Activated B cell treated with CpG ODN at 0.5 μM for 24 hours (primary cell): ENCODE measurements around the gene NAT16. TPM values are rescaled to one million over a fixed set of nuclear protein-coding genes. Genes with fewer than 3 reads are reported as not detected.

Experiments used
- ATAC-seq: fragments of 200-7000 bp; cut with Tn5 transposase; one replicate; pipeline ENCODE4 v1.10.0; 2021; ENCODE audit warnings: low read depth, mild to moderate bottlenecking, moderate library complexity
- CTCF ChIA-PET: fragments of 350-600 bp; sonication (Branson Sonifier 250); formaldehyde crosslinking; loops from one replicate; lab custom pipeline; 2021; ENCODE audit warnings: antibody characterized with exemption; lab: Charles Lee
- POLR2A ChIA-PET: fragments of 350-600 bp; sonication (Branson Sonifier 250); formaldehyde crosslinking; loops from one replicate; lab custom pipeline; 2021; ENCODE audit warnings: antibody characterized with exemption; lab: Charles Lee
- DNase-seq: peaks from one replicate; pipeline ENCODE4 v3.0.0; 2022
- H3K27ac Mint-ChIP-seq: one replicate; pipeline ENCODE4 v1.8.0; 2020; ENCODE audit warnings: mixed read lengths
- H3K27me3 Mint-ChIP-seq: one replicate; pipeline ENCODE4 v1.8.0; 2021; ENCODE audit warnings: mixed read lengths
- H3K36me3 Mint-ChIP-seq: one replicate; pipeline ENCODE4 v1.8.0; 2021; ENCODE audit warnings: low read depth, mixed read lengths
- H3K4me1 Mint-ChIP-seq: one replicate; pipeline ENCODE4 v1.8.0; 2021; ENCODE audit warnings: mixed read lengths
- H3K4me3 Mint-ChIP-seq: one replicate; pipeline ENCODE4 v1.8.0; 2020; ENCODE audit warnings: mild to moderate bottlenecking, mixed read lengths
- H3K9me3 Mint-ChIP-seq: one replicate; pipeline ENCODE4 v1.8.0; 2020; ENCODE audit warnings: mixed read lengths
- intact Hi-C: fragments of 100-400 bp; cut with micrococcal nuclease; formaldehyde crosslinking; loops from one replicate; pipeline ENCODE4 v1.15.1; 2024
- total RNA-seq: library from RNA; stranded (reverse); gene quantifications from 2 replicates; pipeline ENCODE4 v1.2.3, GENCODE V29; 2022
- TF ChIP-seq, protein P1 (sequence below): fragments of 200-600 bp; IDR thresholded peaks from one replicate; pipeline ENCODE4 v1.8.0; 2022; ENCODE audit warnings: antibody characterized with exemption, mild to moderate bottlenecking

NAT16 gene
- total RNA-seq, 1 donor from 2014 or later, result not detected

DNA sequence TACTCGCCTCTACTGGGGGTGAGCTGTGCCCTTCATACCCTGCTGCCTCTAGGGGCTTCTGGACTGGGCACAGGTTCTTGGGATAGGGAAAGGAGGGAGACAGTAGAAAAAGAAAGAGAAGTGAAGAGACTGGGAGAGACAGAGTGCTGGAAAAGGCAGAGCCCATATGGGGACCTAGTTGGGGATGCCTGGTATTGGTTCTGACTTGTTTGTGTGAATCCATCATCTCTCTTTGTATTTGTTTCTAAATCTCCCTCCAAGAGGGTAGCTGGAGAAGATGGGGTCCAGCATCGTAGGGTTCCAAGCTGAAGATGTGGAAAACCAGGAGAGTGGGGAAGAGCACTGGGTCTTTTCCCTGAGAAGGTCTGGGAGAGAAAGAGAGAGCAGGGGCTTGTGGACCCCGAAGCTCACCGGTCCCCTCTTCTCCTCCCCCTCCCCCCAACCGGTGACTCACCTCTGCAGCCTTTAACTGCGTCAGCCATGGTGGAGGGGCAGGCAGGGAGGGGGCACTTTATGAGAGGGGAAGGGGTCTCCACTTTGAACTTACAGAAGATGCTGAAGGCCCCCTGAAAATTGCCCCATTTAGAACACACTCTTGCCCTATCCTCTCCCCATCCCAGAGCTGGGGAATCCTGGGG is 11.6 kb downstream of the NAT16 start:
- ChIA-PET CTCF (interaction anchor here (0.9 kb wide), 1 partner anchor 24 kb away, joined by 3 read pairs; no protein-coding TSS in a partner anchor), POLR2A (interaction anchor here (0.5 kb wide), 1 partner anchor 84 kb away, joined by 4 read pairs; no protein-coding TSS in a partner anchor)
- Mint-ChIP-seq H3K4me1 (peaks cover 66% of the 10 kb centered on the region), H3K4me3 (no peak overlapping the region), H3K27me3 (peaks cover 61% of the 10 kb centered on the region), H3K36me3 (peaks cover 1% of the 10 kb centered on the region), H3K9me3 (no peaks in the 10 kb centered on the region), H3K27ac (no peak overlapping the region)
- intact Hi-C loops, result loop anchor here (1.0 kb wide), 1 partner anchor 24 kb away; no protein-coding TSS in a partner anchor
- DNase-seq (no peak), ATAC-seq (no peak)
- TF ChIP-seq, protein P1, sequence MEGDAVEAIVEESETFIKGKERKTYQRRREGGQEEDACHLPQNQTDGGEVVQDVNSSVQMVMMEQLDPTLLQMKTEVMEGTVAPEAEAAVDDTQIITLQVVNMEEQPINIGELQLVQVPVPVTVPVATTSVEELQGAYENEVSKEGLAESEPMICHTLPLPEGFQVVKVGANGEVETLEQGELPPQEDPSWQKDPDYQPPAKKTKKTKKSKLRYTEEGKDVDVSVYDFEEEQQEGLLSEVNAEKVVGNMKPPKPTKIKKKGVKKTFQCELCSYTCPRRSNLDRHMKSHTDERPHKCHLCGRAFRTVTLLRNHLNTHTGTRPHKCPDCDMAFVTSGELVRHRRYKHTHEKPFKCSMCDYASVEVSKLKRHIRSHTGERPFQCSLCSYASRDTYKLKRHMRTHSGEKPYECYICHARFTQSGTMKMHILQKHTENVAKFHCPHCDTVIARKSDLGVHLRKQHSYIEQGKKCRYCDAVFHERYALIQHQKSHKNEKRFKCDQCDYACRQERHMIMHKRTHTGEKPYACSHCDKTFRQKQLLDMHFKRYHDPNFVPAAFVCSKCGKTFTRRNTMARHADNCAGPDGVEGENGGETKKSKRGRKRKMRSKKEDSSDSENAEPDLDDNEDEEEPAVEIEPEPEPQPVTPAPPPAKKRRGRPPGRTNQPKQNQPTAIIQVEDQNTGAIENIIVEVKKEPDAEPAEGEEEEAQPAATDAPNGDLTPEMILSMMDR, result no peak

DNA sequence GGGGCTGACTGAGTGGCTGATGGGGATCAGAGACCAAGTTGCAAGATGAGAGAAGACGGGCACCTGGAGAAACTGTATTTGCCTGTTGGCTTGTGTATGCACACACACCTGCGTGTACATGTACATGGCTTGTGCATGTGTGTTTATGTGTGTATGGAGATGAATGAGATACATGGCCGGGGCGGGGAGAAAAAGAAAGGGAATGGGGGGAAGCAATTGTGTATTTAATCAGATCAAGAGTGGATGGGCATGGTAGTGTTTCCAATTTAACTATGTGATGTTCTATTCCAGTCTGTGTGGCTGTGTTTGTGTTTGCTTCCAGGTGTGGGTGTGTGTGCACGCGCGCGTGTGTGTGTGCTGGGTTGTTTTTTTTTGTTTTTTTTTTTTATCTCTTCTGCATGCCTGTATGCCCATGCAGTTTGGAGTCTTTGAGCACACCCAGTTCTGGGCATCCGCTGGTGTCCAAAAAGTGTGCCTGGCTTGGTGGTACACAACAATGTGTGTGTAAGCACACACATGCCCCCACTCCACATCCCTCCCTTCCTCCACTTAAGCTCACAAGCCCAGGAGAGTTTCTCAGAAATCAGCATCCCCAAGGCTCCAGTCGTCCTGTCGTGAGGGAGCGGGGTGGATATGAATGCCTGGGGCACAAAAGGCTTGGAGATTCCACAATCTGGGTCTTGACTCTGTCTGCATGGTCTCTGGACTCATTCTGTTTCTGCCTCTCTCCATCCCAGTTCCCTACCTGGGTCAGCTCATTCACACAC is 12.3 kb downstream of the NAT16 start:
- Mint-ChIP-seq H3K4me1 (peaks cover 62% of the 10 kb centered on the region), H3K27me3 (peaks cover 60% of the 10 kb centered on the region), H3K36me3 (peaks cover 1% of the 10 kb centered on the region), H3K4me3 (no peak overlapping the region), H3K27ac (no peak overlapping the region), H3K9me3 (no peaks in the 10 kb centered on the region)
- no peak for DNase-seq
- intact Hi-C loops, result no loop called here
- ChIA-PET POLR2A (interaction anchor here (0.5 kb wide), 1 partner anchor 83 kb away, joined by 4 read pairs; no protein-coding TSS in a partner anchor), CTCF (interaction anchor here (0.9 to 1.1 kb wide), 2 partner anchors 23 to 24 kb away, joined by 3 read pairs; no protein-coding TSS in a partner anchor)
- TF ChIP-seq, protein P1, result no peak
- ATAC-seq, result no peak

DNA sequence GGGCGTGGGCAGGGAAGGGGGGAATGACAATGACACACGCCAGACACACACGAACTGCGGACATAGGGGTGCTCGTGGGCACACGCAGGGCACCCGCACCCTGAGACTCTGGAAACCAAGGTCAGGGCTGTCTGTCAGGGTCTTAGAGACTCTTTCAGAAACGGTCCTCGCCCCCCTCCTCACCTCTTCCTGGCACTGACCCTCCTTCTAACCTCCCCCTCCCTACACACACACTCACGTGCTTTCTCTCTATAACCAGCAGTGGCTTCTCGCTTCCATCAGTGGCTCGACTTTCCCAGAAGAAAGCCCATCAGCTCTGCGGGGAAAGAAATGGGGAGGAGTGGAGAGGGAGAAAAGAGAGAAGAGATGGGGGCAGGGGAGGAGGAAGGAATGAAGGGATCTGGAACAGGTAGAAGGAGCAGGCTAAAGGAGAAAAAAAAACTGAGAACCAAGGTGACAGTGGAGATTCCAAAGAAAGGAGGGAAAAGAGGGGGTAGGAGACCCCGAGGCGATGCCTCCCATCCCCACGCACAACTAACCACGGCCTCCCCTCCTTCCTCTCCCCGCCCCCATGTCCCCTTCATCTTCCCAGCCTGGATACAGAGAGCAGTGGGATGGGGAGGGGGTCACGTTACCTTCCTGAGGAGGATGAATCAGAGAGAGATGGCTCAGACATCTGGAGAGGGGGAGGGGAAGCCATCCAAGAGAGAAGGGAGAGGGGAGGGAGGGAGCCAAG is 13.0 kb downstream of the NAT16 start:
- no peak overlapping the region for H3K4me3 Mint-ChIP-seq
- DNase-seq, result no peak
- TF ChIP-seq, protein P1, result no peak

DNA sequence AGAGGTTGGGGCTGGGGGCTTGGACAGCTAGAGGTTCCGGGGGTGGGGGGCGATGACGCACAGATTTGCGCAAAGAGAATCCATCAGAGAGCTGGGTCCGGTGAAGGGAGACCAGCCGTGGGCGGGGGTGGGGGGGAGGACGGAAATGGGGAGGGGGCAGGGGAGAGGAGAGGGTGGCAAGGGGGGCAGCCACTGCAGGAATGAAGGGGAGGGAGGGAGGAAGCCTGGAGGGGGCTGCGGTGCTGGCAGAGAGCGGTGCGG is 13.5 kb downstream of the NAT16 start:
- no peaks in the 10 kb centered on the region for H3K9me3 Mint-ChIP-seq
- POLR2A ChIA-PET, result interaction anchor here (0.7 to 1.2 kb wide), 2 partner anchors 77 to 79 kb away, joined by 3 read pairs; no protein-coding TSS in a partner anchor
- no peak for ATAC-seq
- H3K36me3 Mint-ChIP-seq, result peaks cover 1% of the 10 kb centered on the region
- no peak overlapping the region for H3K27ac Mint-ChIP-seq
- H3K27me3 Mint-ChIP-seq, result peaks cover 54% of the 10 kb centered on the region
- DNase-seq, result no peak
- H3K4me3 Mint-ChIP-seq, result no peak overlapping the region
- TF ChIP-seq, protein P1, result no peak
- peaks cover 58% of the 10 kb centered on the region for H3K4me1 Mint-ChIP-seq
- CTCF ChIA-PET, result interaction anchor here (1.1 kb wide), 1 partner anchor 22 kb away, joined by 3 read pairs; no protein-coding TSS in a partner anchor
- intact Hi-C loops, result no loop called here

More for the DNA sequence above, 13.0 kb downstream of the NAT16 start:
- POLR2A ChIA-PET, result interaction anchor here (0.7 kb wide), 1 partner anchor 76 kb away, joined by 3 read pairs; no protein-coding TSS in a partner anchor
- H3K4me1 Mint-ChIP-seq, result peaks cover 63% of the 10 kb centered on the region
- no peaks in the 10 kb centered on the region for H3K9me3 Mint-ChIP-seq
- H3K36me3 Mint-ChIP-seq, result peaks cover 1% of the 10 kb centered on the region
- CTCF ChIA-PET, result interaction anchor here (1.1 kb wide), 1 partner anchor 23 kb away, joined by 3 read pairs; no protein-coding TSS in a partner anchor
- ATAC-seq, result no peak
- H3K27me3 Mint-ChIP-seq, result peaks cover 58% of the 10 kb centered on the region
- intact Hi-C loops, result no loop called here
- no peak overlapping the region for H3K27ac Mint-ChIP-seq
